ENCODE results near the gene AKR1C3.
A peak's percentile ranks its signal among the peaks of the same experiment; 100 is the strongest.
"Not testable (repeated sequence)": the region's sequence is repeated elsewhere in the genome, so short reads cannot be mapped to it uniquely, and the experiment has no call there.

Gene AKR1C3

GRCh38 chr10:5089865-5090264 is 4.3 kb upstream of the AKR1C3 start:
- peak; percentile 45 for DNase-seq

- no peak for DNase-seq
These were observed 3.7 kb upstream of the AKR1C3 start for GRCh38 chr10:5090551-5090950.

- no peak for DNase-seq
These were observed 3.0 kb upstream of the AKR1C3 start for GRCh38 chr10:5091196-5091595.

GRCh38 chr10:5092375-5092774 is 1.8 kb upstream of the AKR1C3 start:
- DNase-seq, result no peak

GRCh38 chr10:5092848-5093790 is 1.1 kb upstream of the AKR1C3 start:
- DNase-seq, result no peak

GRCh38 chr10:5095687-5096086 is 1.5 kb downstream of the AKR1C3 start:
- no peak for DNase-seq

GRCh38 chr10:5096108-5096507 is 1.9 kb downstream of the AKR1C3 start:
- no peak for DNase-seq

- DNase-seq, result not testable (repeated sequence)
These were observed 8.3 kb downstream of the AKR1C3 start for GRCh38 chr10:5102479-5102878.

GRCh38 chr10:5103481-5103880 is 9.3 kb downstream of the AKR1C3 start:
- no peak for DNase-seq

GRCh38 chr10:5105626-5106025 is 11.4 kb downstream of the AKR1C3 start:
- peak; percentile 2 for DNase-seq

GRCh38 chr10:5106553-5106952 is 12.3 kb downstream of the AKR1C3 start:
- DNase-seq, result no peak

- DNase-seq, result no peak
These were observed 13.8 kb downstream of the AKR1C3 start for GRCh38 chr10:5107860-5108526.

- no peak for DNase-seq
These were observed 14.6 kb downstream of the AKR1C3 start for GRCh38 chr10:5108658-5109416.

GRCh38 chr10:5109861-5110260 is 15.6 kb downstream of the AKR1C3 start:
- not testable (repeated sequence) for DNase-seq

- DNase-seq, result no peak
These were observed 22.4 kb downstream of the AKR1C3 start for GRCh38 chr10:5116621-5117020.

GRCh38 chr10:5117026-5117425 is 22.8 kb downstream of the AKR1C3 start:
- DNase-seq, result no peak

- not testable (repeated sequence) for DNase-seq
These were observed 25.8 kb downstream of the AKR1C3 start for GRCh38 chr10:5119997-5120396.

- DNase-seq, result no peak
These were observed 29.7 kb downstream of the AKR1C3 start for GRCh38 chr10:5123886-5124285.

GRCh38 chr10:5125315-5126044 is 31.3 kb downstream of the AKR1C3 start:
- DNase-seq, result no peak

- no peak for DNase-seq
These were observed 41.4 kb downstream of the AKR1C3 start for GRCh38 chr10:5135581-5135980.

GRCh38 chr10:5136468-5137087 is 42.4 kb downstream of the AKR1C3 start:
- no peak for DNase-seq

GRCh38 chr10:5137699-5138098 is 43.5 kb downstream of the AKR1C3 start:
- not testable (repeated sequence) for DNase-seq

All from EL (cell line).